Ascending aorta (tissue), 2 donors: ENCODE data around the gene MBNL2. TPM values are rescaled to one million over a fixed set of nuclear protein-coding genes. Genes with fewer than 3 reads are reported as not detected.

Source experiments
- DNase-seq, 2 donors: peaks; one replicate each; pipeline ENCODE4 v3.0.0-alpha.2; 2019; ENCODE audit warnings: low spot score in 2 of 2
- H3K27ac ChIP-seq, 2 donors: fragments of 200-600 bp; sonication (generic); one replicate each; pipeline ENCODE4 v1.5.1; 2016 to 2017; ENCODE audit warnings: mild to moderate bottlenecking in 1 of 2
- H3K27me3 ChIP-seq: fragments of 200-600 bp; sonication (generic); one replicate; pipeline ENCODE4 v1.5.1; 2017
- H3K36me3 ChIP-seq, 2 donors: fragments of 200-600 bp; sonication (generic); one replicate each; pipeline ENCODE4 v1.5.1; 2016
- H3K4me1 ChIP-seq, 2 donors: fragments of 200-600 bp; sonication (generic); one replicate each; pipeline ENCODE4 v1.5.1; 2016 to 2017; ENCODE audit warnings: mild to moderate bottlenecking in 1 of 2
- H3K4me3 ChIP-seq, 2 donors: fragments of 200-600 bp; sonication (generic); one replicate each; pipeline ENCODE4 v1.5.1; 2016 to 2017; ENCODE audit warnings: mild to moderate bottlenecking in 1 of 2
- H3K9me3 ChIP-seq, 2 donors: fragments of 200-600 bp; sonication (generic); one replicate each; pipeline ENCODE4 v1.5.1; 2016
- intact Hi-C: fragments of 100-400 bp; cut with DNase I; formaldehyde crosslinking; loops from one replicate; pipeline ENCODE4 v1.15.1; 2023
- total RNA-seq: library from RNA; depleted of rRNA; stranded (reverse); fragments of >200 nt; gene quantifications from one replicate; pipeline ENCODE4 v1.1.0, GENCODE V29; 2016
- TF ChIP-seq, protein P1 (sequence below), 3 experiments: fragments of 200-600 bp in 2 of 3; fragments of 450-650 bp in 1 of 3; sonication (generic) in 2 of 3; IDR thresholded peaks; one replicate each; pipeline ENCODE4 v1.5.1; 2016 to 2019; ENCODE audit warnings: antibody characterized with exemption in 3 of 3, mild to moderate bottlenecking in 1 of 3, moderate library complexity in 1 of 3

MBNL2 gene
- total RNA-seq, 1 donor from 2014 or later, result 38.7 TPM

DNA sequence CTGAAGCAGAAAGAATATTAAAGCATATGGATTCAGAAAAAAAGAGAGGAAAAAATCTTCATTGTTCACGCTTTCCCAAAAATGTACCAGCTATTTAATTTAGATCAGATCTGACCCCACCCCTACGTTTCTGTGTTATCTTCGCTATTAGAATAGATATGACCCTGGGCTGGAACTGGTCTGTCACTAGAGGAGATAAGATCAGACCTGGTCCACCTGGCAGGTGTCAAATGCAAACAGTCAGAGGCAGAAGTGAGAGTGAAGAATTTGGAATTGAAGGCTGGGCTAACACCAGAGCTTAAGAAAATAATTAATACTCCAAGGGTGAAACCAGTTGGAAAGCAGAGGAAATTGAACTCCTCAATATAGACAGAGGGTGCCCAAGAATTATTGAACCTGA, 30.0 kb upstream of the MBNL2 start:
- TF ChIP-seq, protein P1, sequence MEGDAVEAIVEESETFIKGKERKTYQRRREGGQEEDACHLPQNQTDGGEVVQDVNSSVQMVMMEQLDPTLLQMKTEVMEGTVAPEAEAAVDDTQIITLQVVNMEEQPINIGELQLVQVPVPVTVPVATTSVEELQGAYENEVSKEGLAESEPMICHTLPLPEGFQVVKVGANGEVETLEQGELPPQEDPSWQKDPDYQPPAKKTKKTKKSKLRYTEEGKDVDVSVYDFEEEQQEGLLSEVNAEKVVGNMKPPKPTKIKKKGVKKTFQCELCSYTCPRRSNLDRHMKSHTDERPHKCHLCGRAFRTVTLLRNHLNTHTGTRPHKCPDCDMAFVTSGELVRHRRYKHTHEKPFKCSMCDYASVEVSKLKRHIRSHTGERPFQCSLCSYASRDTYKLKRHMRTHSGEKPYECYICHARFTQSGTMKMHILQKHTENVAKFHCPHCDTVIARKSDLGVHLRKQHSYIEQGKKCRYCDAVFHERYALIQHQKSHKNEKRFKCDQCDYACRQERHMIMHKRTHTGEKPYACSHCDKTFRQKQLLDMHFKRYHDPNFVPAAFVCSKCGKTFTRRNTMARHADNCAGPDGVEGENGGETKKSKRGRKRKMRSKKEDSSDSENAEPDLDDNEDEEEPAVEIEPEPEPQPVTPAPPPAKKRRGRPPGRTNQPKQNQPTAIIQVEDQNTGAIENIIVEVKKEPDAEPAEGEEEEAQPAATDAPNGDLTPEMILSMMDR (IDR thresholded peaks at IDR 0.05), result no peak
- H3K27ac ChIP-seq, result no peak overlapping the region
- no peaks in the 10 kb centered on the region for H3K36me3 ChIP-seq
- H3K4me1 ChIP-seq, result no peaks in the 10 kb centered on the region
- H3K4me3 ChIP-seq, result no peak overlapping the region
- intact Hi-C loops, result no loop called here
- H3K9me3 ChIP-seq, result no peaks in the 10 kb centered on the region
- DNase-seq, result no peak
- no peaks in the 10 kb centered on the region for H3K27me3 ChIP-seq

DNA sequence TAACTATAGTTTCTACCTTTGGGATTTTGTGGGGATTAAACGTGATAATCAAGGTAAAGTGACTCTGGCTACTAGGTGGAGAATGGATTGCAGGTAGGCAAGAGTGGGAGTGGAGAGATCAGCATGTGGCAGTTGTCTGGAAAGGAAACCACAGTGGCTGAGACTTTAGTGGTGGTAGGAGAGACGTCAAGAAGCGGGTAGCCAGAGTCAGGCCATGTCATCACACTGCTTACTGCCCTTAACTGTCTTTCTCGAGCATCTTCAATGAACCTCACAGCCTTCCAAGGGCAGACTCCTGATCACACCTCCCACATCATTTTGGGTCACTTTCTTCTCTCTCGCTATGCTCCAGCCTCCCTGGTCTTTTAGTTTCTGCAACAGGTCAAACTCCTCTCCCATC, 28.6 kb upstream of the MBNL2 start:
- DNase-seq, result no peak
- Histone ChIP-seq H3K4me3 (no peak overlapping the region), H3K27ac (no peak overlapping the region), H3K36me3 (no peaks in the 10 kb centered on the region), H3K4me1 (no peaks in the 10 kb centered on the region), H3K9me3 (no peaks in the 10 kb centered on the region), H3K27me3 (no peaks in the 10 kb centered on the region)
- TF ChIP-seq, protein P1 (IDR thresholded peaks at IDR 0.05), result no peak
- intact Hi-C loops, result no loop called here

DNA sequence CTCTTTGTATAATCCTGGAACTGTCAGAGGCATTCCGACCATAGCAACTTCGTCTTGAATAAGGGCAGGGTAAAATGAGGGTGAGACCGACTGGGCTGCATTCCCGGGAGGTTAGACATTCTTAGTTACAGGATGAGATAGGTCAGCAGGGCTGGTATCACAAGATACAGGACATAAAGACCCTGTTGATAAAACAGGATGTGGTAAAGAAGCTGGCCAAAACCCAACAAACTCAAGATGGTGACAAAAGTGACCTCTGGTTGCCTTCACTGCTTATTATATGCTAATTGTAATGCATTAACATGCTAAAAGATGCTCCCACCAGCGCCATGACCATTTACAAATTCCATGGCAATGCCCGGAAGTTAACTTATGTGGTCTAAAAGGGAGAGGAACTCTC, 27.7 kb upstream of the MBNL2 start:
- Histone ChIP-seq H3K27ac (no peak overlapping the region), H3K4me1 (no peaks in the 10 kb centered on the region), H3K36me3 (no peaks in the 10 kb centered on the region), H3K9me3 (no peaks in the 10 kb centered on the region), H3K4me3 (no peak overlapping the region), H3K27me3 (no peaks in the 10 kb centered on the region)
- intact Hi-C loops, result no loop called here
- DNase-seq, result no peak
- TF ChIP-seq, protein P1 (IDR thresholded peaks at IDR 0.05), result no peak

DNA sequence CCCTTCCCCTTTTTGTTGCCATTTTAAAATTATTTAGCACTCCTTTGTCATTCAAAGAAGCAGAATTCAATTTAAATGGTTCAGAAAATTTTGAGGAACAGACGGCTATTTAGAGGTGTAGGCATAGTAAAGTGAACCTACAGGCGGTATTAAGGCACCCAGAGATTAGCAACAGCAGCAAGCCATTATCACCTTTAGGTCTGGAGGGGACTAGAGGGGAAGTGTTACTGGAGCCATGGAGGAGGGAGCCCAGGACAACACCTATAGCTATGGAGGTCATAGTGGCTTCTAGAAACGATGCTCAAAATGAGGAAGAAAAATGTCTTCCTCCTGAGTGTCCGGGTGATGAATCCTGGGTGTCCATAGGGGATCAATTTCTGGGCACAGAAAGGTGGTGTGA, 25.8 kb upstream of the MBNL2 start:
- Histone ChIP-seq H3K27ac (no peak overlapping the region), H3K4me3 (no peak overlapping the region), H3K27me3 (no peaks in the 10 kb centered on the region), H3K4me1 (no peaks in the 10 kb centered on the region), H3K36me3 (no peaks in the 10 kb centered on the region), H3K9me3 (no peaks in the 10 kb centered on the region)
- TF ChIP-seq, protein P1 (IDR thresholded peaks at IDR 0.05), result no peak
- intact Hi-C loops, result no loop called here
- no peak for DNase-seq

DNA sequence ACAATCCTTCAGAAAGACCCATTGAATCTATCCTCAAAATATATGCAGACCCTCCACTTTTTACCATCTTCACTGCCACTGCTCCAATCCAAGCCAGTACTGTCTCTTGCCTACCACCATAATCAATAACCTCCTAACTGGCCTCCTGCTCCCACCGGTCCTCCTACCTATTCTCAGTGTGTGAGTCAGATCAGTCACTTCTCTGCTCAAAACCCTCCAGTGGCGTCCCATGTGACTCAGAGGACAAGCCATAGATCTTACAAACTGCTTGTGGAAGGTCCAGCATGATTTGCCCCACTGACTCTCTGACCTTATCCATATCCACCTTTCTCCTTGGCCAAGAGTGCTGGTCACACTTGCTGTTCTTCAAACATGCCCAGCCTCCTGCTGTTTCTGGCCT, 23.4 kb upstream of the MBNL2 start:
- intact Hi-C loops, result no loop called here
- H3K27ac ChIP-seq, result no peak overlapping the region
- H3K36me3 ChIP-seq, result no peaks in the 10 kb centered on the region
- no peaks in the 10 kb centered on the region for H3K27me3 ChIP-seq
- H3K4me1 ChIP-seq, result no peaks in the 10 kb centered on the region
- no peak overlapping the region for H3K4me3 ChIP-seq
- DNase-seq, result no peak
- TF ChIP-seq, protein P1 (IDR thresholded peaks at IDR 0.05), result no peak
- no peaks in the 10 kb centered on the region for H3K9me3 ChIP-seq

DNA sequence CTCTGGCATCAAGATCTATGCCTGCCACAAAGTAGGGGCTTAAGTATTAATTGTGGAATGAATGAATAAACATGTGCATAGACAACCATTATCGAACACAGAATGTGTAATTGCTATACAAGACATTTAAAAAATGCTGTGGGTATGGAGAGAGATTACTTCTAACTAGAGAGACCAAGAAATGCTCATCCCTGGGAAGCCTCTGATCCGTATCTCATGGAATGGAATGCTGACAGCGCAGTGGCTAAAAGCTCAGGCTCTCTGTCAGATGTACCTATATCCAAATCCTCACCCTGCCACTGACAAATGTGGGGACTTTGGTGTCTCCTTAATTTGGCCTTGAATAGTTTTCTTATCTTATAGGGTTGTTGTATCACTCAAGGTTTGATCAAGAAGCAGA, 22.7 kb upstream of the MBNL2 start:
- Histone ChIP-seq H3K4me3 (no peak overlapping the region), H3K27ac (no peak overlapping the region), H3K36me3 (no peaks in the 10 kb centered on the region), H3K9me3 (no peaks in the 10 kb centered on the region), H3K4me1 (no peaks in the 10 kb centered on the region), H3K27me3 (no peaks in the 10 kb centered on the region)
- TF ChIP-seq, protein P1 (IDR thresholded peaks at IDR 0.05), result no peak
- DNase-seq, result no peak
- intact Hi-C loops, result no loop called here
